ENCODE data around the gene ITGA2B.

Gene ITGA2B

DNA sequence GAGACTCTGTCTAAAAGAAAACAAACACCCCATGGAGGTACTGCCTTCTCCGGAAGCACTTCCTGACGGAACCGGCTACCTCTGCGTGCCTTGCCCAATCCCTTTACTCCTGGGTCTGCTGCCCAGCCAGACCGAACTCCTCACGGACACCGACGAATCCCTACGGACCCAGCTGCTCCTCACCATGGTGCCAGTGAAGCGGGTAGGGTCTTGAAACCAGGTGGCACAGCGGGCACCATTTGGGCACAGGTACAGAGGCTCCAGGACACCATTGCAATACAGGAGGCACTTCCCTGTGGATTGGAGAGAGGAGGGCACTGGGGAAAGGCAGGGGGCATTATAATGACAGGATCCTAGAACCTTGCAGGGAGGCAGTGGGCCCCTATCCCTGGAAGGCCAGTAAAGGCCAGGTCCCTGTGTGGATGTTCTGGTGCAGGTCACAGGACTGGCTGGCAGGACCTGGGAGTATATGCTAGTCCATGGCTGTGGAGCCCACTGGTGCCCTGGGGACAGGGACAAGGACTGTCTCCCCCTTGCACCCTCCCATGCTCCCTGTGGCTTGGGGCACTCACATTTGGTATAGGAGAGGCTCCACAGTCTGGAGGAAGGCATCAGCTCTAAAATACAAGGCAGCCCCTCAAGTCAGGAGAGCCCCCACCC, 67.1 kb downstream of the ITGA2B start:
- no peak for TF ChIP-seq CTCF (IDR thresholded peaks at IDR 0.05; ENCODE audit: borderline replicate concordance, control extremely low read depth, extremely low read depth, insufficient read depth, missing control alignments)
- no peak for DNase-seq (ENCODE audit: low spot score)
- in situ Hi-C loops (cut with MboI; ENCODE audit: low sequenced_read_pairs, unreplicated experiment) = no loop called here

All from GM13976 (cell line).